Measurements from ENCODE around the gene ADAMTS15. TPM values are rescaled to one million over a fixed set of nuclear protein-coding genes. Genes with fewer than 3 reads are reported as not detected.

ADAMTS15 gene
- total and polyA plus RNA-seq, 2 donors (not counting 1 experiment from before 2014, with no cell fraction given): not detected

GRCh38 chr11:130476200-130476921 lies 27.9 kb downstream of the ADAMTS15 start:
- no peaks in the 10 kb centered on the region for H3K4me1 ChIP-seq (ENCODE audit: control insufficient read depth in 2 of 2, insufficient read depth in 2 of 2, low read length in 2 of 2)
- ChIA-PET CTCF (no interaction called here), POLR2A (no interaction called here)
- H3K4me3 ChIP-seq (ENCODE audit: control extremely low read depth in 1 of 5, extremely low read depth in 1 of 5, insufficient read depth in 1 of 5, low read depth in 2 of 5, low read length in 4 of 5): no peak overlapping the region
- Mint-ChIP-seq H3K27ac (no peak overlapping the region), H3K27me3 (peaks cover 5% of the 10 kb centered on the region), H3K4me1 (no peaks in the 10 kb centered on the region), H3K4me3 (no peak overlapping the region), H3K9me3 (ENCODE audit: insufficient read depth) (no peaks in the 10 kb centered on the region)
- no peak overlapping the region for H2AFZ ChIP-seq (ENCODE audit: insufficient read depth, low read depth, low read length, poor library complexity, severe bottlenecking)
- H3K9me3 ChIP-seq (ENCODE audit: control extremely low read depth in 1 of 3, control insufficient read depth in 2 of 3, insufficient read depth in 1 of 3, low read length in 2 of 3): no peaks in the 10 kb centered on the region
- no peaks in the 10 kb centered on the region for H4K20me1 ChIP-seq (ENCODE audit: control insufficient read depth, insufficient read depth, low read length, poor library complexity, severe bottlenecking)
- H3K27me3 ChIP-seq (replicated peaks in 1 of 4; ENCODE audit: control extremely low read depth in 1 of 4, control insufficient read depth in 3 of 4, insufficient read depth in 4 of 4, low read length in 3 of 4): no peaks in the 10 kb centered on the region
- H3K27ac ChIP-seq (ENCODE audit: low read length in 2 of 2): no peak overlapping the region
- TF ChIP-seq CTCF (IDR thresholded peaks at IDR 0.05) (no peak), EZH2 (IDR thresholded peaks at IDR 0.05; ENCODE audit: borderline replicate concordance, insufficient read depth, low read depth, low read length, poor library complexity, severe bottlenecking) (no peak)
- DNase-seq: no peak
- no peak overlapping the region for H3K9ac ChIP-seq (ENCODE audit: low read length)
- no peaks in the 10 kb centered on the region for H3K79me2 ChIP-seq (ENCODE audit: control insufficient read depth, insufficient read depth, low read length)
- H3K36me3 ChIP-seq (replicated peaks in 1 of 2; ENCODE audit: control extremely low read depth in 1 of 2, control insufficient read depth in 1 of 2, extremely low read depth in 1 of 2, insufficient read depth in 2 of 2, low read length in 1 of 2): no peaks in the 10 kb centered on the region
- no peak overlapping the region for H3K4me2 ChIP-seq (replicated peaks; ENCODE audit: low read depth, low read length, poor library complexity, severe bottlenecking)
- no peak for ATAC-seq (ENCODE audit: low read depth)
- 83% methylated on average over 8 of the region's 12 CpGs for WGBS (ENCODE audit: insufficient coverage)
- intact Hi-C loops (cut with micrococcal nuclease): no loop called here

DNA sequence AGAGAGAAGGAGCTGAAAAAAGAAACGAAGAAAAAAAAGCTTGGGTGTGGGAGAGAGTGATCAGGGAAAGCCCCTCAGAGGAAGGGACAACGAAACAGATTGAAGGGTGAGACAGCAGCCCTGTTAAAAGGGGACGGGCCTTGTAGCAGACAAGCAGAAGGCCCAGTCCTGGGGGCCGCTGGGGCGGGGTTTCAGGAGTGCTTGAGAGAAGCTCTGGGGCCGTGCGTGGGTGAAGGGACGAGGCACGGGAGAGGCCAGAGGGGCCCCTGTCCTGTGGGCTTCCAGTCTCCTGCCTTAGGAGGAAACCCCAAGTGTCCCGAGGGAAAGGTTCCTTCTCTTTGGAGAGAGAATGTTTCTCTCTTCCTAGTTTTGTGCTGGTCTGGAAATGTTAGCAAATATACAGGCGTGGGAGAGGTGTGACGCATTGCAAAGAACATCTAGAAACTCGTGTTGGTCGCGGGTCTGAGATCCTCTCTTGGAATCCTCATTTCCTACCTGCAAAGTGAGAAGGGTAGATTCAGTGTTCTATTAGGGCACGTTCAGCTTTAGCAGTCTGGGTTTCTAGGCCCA lies 28.6 kb downstream of the ADAMTS15 start:
- TF ChIP-seq CTCF (IDR thresholded peaks at IDR 0.05) (no peak), EZH2 (IDR thresholded peaks at IDR 0.05; ENCODE audit: borderline replicate concordance, insufficient read depth, low read depth, low read length, poor library complexity, severe bottlenecking) (no peak)
- H3K36me3 ChIP-seq (replicated peaks in 1 of 2; ENCODE audit: control extremely low read depth in 1 of 2, control insufficient read depth in 1 of 2, extremely low read depth in 1 of 2, insufficient read depth in 2 of 2, low read length in 1 of 2): no peaks in the 10 kb centered on the region
- intact Hi-C loops (cut with micrococcal nuclease): no loop called here
- Mint-ChIP-seq H3K4me1 (no peaks in the 10 kb centered on the region), H3K9me3 (ENCODE audit: insufficient read depth) (no peaks in the 10 kb centered on the region), H3K4me3 (no peak overlapping the region), H3K27me3 (peaks cover 5% of the 10 kb centered on the region), H3K27ac (no peak overlapping the region)
- no peaks in the 10 kb centered on the region for H3K9me3 ChIP-seq (ENCODE audit: control extremely low read depth in 1 of 3, control insufficient read depth in 2 of 3, insufficient read depth in 1 of 3, low read length in 2 of 3)
- H2AFZ ChIP-seq (ENCODE audit: insufficient read depth, low read depth, low read length, poor library complexity, severe bottlenecking): no peak overlapping the region
- no peak for ATAC-seq (ENCODE audit: low read depth)
- H3K4me1 ChIP-seq (ENCODE audit: control insufficient read depth in 2 of 2, insufficient read depth in 2 of 2, low read length in 2 of 2): no peaks in the 10 kb centered on the region
- no peaks in the 10 kb centered on the region for H3K27me3 ChIP-seq (replicated peaks in 1 of 4; ENCODE audit: control extremely low read depth in 1 of 4, control insufficient read depth in 3 of 4, insufficient read depth in 4 of 4, low read length in 3 of 4)
- CTCF ChIA-PET: no interaction called here
- H3K9ac ChIP-seq (ENCODE audit: low read length): no peak overlapping the region
- no peak overlapping the region for H3K4me2 ChIP-seq (replicated peaks; ENCODE audit: low read depth, low read length, poor library complexity, severe bottlenecking)
- H3K4me3 ChIP-seq (ENCODE audit: control extremely low read depth in 1 of 5, extremely low read depth in 1 of 5, insufficient read depth in 1 of 5, low read depth in 2 of 5, low read length in 4 of 5): no peak overlapping the region
- no peaks in the 10 kb centered on the region for H4K20me1 ChIP-seq (ENCODE audit: control insufficient read depth, insufficient read depth, low read length, poor library complexity, severe bottlenecking)
- POLR2A ChIA-PET: no interaction called here
- 89% methylated on average over 14 of the region's 16 CpGs for WGBS (ENCODE audit: insufficient coverage)
- no peak overlapping the region for H3K27ac ChIP-seq (ENCODE audit: low read length in 2 of 2)
- no peak for DNase-seq
- H3K79me2 ChIP-seq (ENCODE audit: control insufficient read depth, insufficient read depth, low read length): no peaks in the 10 kb centered on the region

Measured in B cell (primary cell).